Effector memory CD8-positive, alpha-beta T cell (primary cell): ENCODE measurements around the gene ARHGEF5.
A peak's percentile ranks its signal among the peaks of the same experiment; 100 is the strongest.
"Not testable (repeated sequence)": the region's sequence is repeated elsewhere in the genome, so short reads cannot be mapped to it uniquely, and the experiment has no call there.

Experiments
- ATAC-seq: fragments of 150-1000 bp; cut with Tn5 transposase; replicated peaks from 2 replicates; pipeline ENCODE4 v1.10.0; 2021; ENCODE audit warnings: mild to moderate bottlenecking, moderate library complexity
- DNase-seq, 3 experiments: peaks; one replicate each; pipeline ENCODE4 v3.0.0; 2021
- H3K27ac Mint-ChIP-seq, 2 donors: one replicate each; pipeline ENCODE4 v1.8.0; 2022; ENCODE audit warnings: mild to moderate bottlenecking in 2 of 2, mixed read lengths in 2 of 2, moderate library complexity in 2 of 2
- H3K27me3 Mint-ChIP-seq, 2 donors: one replicate each; pipeline ENCODE4 v1.8.0; 2022; ENCODE audit warnings: mixed read lengths in 2 of 2
- H3K36me3 Mint-ChIP-seq: one replicate; pipeline ENCODE4 v1.8.0; 2022; ENCODE audit warnings: mild to moderate bottlenecking, moderate library complexity, mixed read lengths; ENCODE audit not compliant: insufficient read depth
- H3K4me1 Mint-ChIP-seq, 2 donors: one replicate each; pipeline ENCODE4 v1.8.0; 2022; ENCODE audit warnings: low read depth in 2 of 2, mixed read lengths in 2 of 2
- H3K4me3 Mint-ChIP-seq, 2 donors: one replicate each; pipeline ENCODE4 v1.8.0; 2022; ENCODE audit warnings: mild to moderate bottlenecking in 2 of 2, mixed read lengths in 2 of 2, moderate library complexity in 2 of 2
- H3K9me3 Mint-ChIP-seq, 2 donors: one replicate each; pipeline ENCODE4 v1.8.0; 2022; ENCODE audit warnings: mixed read lengths in 2 of 2

The ARHGEF5 gene

DNA sequence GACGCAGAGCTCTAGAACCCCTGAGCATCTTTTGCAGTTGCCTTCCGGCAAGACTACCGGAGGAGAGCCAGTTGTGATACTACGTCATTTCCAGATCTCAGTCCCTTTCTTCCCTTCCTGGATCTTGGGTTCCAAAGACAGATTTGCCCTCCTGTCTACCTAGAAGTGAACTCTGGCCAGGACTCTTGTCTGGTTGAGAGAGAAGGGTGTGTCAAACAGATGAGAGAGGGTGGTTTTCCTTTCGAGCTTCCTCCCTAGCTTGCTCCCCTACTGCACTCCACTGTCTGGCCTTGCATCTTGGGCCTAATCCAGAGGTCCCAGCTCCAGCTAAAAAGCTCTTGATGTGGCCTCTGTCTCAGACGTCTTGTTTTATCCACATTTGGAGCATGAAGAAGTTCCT is 983 bp downstream of the ARHGEF5 start:
- H3K36me3 Mint-ChIP-seq, H3K4me3 Mint-ChIP-seq, ATAC-seq, H3K9me3 Mint-ChIP-seq, DNase-seq, H3K27me3 Mint-ChIP-seq, H3K27ac Mint-ChIP-seq: not testable (repeated sequence)
- H3K4me1 Mint-ChIP-seq: peaks cover 2 to 11% of the 10 kb centered on the region in 2 donors

GRCh38 chr7:144356860-144357259 is 1.7 kb downstream of the ARHGEF5 start:
- H3K4me3 Mint-ChIP-seq: not testable (repeated sequence)
- peak; percentile 40 for ATAC-seq

DNA sequence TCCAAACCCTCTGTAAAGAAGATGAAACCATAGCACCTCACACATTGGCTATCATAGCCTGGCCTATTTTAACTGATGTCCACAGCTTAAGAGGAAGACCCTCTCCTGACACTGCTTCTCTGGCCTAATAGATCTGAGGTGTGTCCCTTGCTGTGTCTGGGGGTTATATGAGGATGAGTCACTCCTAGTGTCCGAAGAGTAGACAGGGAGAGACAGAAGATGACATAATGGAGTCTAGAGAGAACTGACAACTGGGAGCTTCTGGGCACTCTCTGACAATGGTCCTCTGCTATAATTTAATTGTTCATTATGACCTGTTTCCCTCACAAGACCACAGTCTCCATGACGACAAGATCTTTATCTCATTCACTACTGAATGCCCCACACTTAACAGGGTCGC is 6.9 kb downstream of the ARHGEF5 start:
- ATAC-seq: peak; percentile 27
- H3K36me3 Mint-ChIP-seq, H3K27me3 Mint-ChIP-seq, H3K9me3 Mint-ChIP-seq, DNase-seq, H3K27ac Mint-ChIP-seq, H3K4me3 Mint-ChIP-seq, H3K4me1 Mint-ChIP-seq: not testable (repeated sequence)

More at GRCh38 chr7:144356860-144357259, 1.7 kb downstream of the ARHGEF5 start:
- not testable (repeated sequence) for H3K27me3 Mint-ChIP-seq, H3K36me3 Mint-ChIP-seq, H3K27ac Mint-ChIP-seq, H3K9me3 Mint-ChIP-seq, DNase-seq
- H3K4me1 Mint-ChIP-seq: peaks cover 2 to 11% of the 10 kb centered on the region in 2 donors

- ATAC-seq, DNase-seq, H3K4me1 Mint-ChIP-seq, H3K27me3 Mint-ChIP-seq, H3K36me3 Mint-ChIP-seq, H3K9me3 Mint-ChIP-seq, H3K4me3 Mint-ChIP-seq, H3K27ac Mint-ChIP-seq: not testable (repeated sequence)
These were observed 10.3 kb downstream of the ARHGEF5 start for GRCh38 chr7:144365523-144365922.

DNA sequence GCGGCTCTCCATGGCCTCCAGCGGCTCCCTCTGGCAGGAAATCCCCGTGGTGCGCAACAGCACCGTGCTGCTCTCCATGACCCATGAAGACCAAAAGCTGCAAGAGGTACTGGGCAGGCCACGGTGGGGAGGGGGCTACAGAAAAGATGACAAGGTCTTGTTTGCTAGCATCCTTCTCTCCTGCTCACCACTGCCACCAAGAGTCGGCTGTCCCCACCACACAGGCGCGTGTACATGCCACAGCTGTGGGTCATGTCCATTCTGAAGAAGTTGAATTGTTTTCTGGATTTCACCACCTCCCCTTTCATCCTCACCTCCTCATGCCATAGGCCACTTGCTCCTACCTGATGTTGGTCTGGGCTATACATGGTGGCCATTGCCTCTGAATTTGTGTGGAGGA is 12.0 kb downstream of the ARHGEF5 start:
- not testable (repeated sequence) for H3K4me3 Mint-ChIP-seq, H3K36me3 Mint-ChIP-seq, H3K4me1 Mint-ChIP-seq, ATAC-seq, H3K27ac Mint-ChIP-seq, H3K9me3 Mint-ChIP-seq, H3K27me3 Mint-ChIP-seq, DNase-seq

DNA sequence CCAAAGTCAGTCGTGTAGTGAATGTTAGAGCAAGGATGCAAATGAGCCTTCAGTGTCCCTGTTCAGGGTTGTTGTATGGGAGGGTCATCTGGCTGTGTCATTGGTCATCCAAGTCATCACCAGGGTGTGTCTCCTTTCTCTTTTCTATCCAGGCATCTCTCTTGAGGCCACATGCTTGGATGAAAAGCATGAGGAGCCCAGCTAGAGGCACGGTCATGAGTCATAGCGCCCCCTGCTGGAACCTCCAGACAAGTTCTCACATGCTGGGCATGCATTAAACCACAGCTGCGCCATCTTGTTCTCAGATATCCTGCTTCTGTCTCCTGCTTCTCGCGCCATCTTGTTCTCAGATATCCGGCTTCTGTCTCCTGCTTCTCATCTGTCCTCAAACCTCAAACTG is 14.0 kb downstream of the ARHGEF5 start:
- not testable (repeated sequence) for ATAC-seq, H3K4me3 Mint-ChIP-seq, H3K4me1 Mint-ChIP-seq, DNase-seq, H3K27ac Mint-ChIP-seq, H3K27me3 Mint-ChIP-seq, H3K9me3 Mint-ChIP-seq, H3K36me3 Mint-ChIP-seq

DNA sequence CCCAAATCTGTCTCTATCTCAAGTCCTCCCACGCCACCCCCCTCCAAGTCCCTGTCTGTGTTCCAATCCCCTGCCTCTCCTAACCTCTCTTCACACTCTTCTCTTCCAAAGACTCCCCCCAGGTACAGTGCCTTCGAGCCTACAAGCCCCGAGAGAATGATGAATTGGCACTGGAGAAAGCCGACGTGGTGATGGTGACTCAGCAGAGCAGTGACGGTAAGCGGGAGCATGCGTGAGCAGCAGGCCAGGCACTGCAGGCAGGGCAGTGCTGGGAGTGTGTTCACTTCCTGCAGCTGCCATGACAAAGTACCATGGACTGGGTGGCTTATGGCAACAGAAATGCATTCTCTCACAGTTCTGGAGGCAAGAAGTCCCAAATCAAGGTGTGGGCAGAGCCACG is 23.4 kb downstream of the ARHGEF5 start:
- ATAC-seq (no peak), DNase-seq (no peak)
- no peaks in the 10 kb centered on the region for H3K36me3 Mint-ChIP-seq
- no peak overlapping the region for H3K27ac Mint-ChIP-seq
- no peaks in the 10 kb centered on the region for H3K27me3 Mint-ChIP-seq
- no peak overlapping the region for H3K4me3 Mint-ChIP-seq
- no peaks in the 10 kb centered on the region for H3K9me3 Mint-ChIP-seq
- no peaks in the 10 kb centered on the region for H3K4me1 Mint-ChIP-seq

DNA sequence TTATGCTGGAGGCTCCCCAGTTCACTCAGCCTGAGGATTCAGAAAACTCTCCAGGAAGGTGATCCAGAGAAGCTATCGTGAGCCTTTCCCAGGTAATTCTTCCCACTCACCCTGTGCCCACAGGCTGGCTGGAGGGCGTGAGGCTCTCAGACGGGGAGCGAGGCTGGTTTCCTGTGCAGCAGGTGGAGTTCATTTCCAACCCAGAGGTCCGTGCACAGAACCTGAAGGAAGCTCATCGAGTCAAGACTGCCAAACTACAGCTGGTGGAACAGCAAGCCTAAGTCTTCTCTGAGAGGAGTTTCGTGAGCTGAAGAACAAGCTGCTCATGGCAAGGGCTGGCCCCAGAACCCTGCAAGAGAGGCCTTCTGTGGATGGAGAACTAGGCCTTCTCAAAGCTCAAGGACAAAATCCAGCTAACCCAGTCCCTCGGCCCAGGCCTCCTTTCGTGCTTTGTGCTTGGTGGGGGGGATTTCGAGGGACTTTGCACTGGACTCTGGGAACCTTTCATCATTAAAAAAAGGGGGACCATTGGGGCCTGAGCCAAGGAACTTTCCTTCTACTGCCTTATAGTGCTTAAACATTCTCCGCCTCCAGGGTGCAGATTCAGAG is 24.7 kb downstream of the ARHGEF5 start:
- ATAC-seq (no peak), DNase-seq (no peak)
- Mint-ChIP-seq H3K9me3 (no peaks in the 10 kb centered on the region), H3K27me3 (peaks cover 0 to 9% of the 10 kb centered on the region in 2 donors), H3K27ac (no peak overlapping the region), H3K36me3 (no peaks in the 10 kb centered on the region), H3K4me1 (no peaks in the 10 kb centered on the region), H3K4me3 (no peak overlapping the region)

DNA sequence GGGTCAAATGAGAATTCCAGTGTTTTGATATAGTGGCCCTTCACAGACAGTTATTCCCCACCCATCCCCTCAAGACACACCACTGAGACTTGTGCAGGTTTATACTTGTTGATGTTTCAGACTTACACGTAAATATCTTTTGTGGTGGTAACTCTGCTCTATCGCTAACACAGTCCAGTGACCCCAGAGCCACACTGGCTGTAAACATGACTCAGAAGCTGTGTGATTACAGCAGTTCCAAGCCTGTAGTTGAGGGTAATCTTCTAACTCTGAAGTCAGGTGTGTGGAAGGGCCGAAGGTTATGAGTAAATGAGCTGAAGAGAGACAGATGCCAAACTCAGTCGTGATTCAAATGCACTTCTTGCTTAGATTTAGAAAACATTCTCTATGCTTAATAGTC is 28.9 kb downstream of the ARHGEF5 start:
- H3K27me3 Mint-ChIP-seq: peaks cover 0 to 14% of the 10 kb centered on the region in 2 donors
- no peak for ATAC-seq
- H3K36me3 Mint-ChIP-seq: no peaks in the 10 kb centered on the region
- no peak overlapping the region for H3K27ac Mint-ChIP-seq
- H3K4me3 Mint-ChIP-seq: no peak overlapping the region
- DNase-seq: no peak
- no peaks in the 10 kb centered on the region for H3K9me3 Mint-ChIP-seq
- H3K4me1 Mint-ChIP-seq: no peaks in the 10 kb centered on the region

GRCh38 chr7:144384555-144385245 is 29.5 kb downstream of the ARHGEF5 start:
- ATAC-seq: no peak

DNA sequence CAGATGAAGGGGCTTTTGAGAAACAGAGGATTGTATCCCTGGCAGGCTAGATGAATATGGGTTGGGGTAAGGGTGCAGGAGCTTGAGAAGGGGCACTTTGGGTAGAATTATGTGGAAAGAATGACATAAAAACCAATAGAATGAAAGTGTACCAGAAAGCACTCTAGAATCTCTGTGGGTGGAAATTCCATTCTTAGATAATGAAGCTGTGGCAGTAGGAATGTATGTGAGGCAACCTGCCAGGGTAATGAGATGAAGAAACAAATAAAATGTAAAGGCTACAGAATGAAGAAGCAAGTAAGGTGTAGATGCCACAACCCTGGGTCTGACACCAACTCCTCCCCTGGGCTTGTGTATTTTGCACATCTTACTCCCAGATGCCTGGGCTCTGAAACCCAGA is 31.5 kb downstream of the ARHGEF5 start:
- Mint-ChIP-seq H3K9me3 (no peaks in the 10 kb centered on the region), H3K36me3 (no peaks in the 10 kb centered on the region), H3K27me3 (peaks cover 0 to 14% of the 10 kb centered on the region in 2 donors), H3K4me3 (no peak overlapping the region), H3K27ac (no peak overlapping the region), H3K4me1 (peaks cover 0 to under 1% of the 10 kb centered on the region in 2 donors)
- DNase-seq (no peak), ATAC-seq (no peak)

More at GRCh38 chr7:144384555-144385245, 29.5 kb downstream of the ARHGEF5 start:
- Mint-ChIP-seq H3K27ac (peak overlapping the region in 1 of 2 donors; percentile 62), H3K4me1 (no peaks in the 10 kb centered on the region), H3K27me3 (peaks cover 0 to 14% of the 10 kb centered on the region in 2 donors), H3K9me3 (no peaks in the 10 kb centered on the region), H3K4me3 (no peak overlapping the region), H3K36me3 (no peaks in the 10 kb centered on the region)
- DNase-seq: no peak

DNA sequence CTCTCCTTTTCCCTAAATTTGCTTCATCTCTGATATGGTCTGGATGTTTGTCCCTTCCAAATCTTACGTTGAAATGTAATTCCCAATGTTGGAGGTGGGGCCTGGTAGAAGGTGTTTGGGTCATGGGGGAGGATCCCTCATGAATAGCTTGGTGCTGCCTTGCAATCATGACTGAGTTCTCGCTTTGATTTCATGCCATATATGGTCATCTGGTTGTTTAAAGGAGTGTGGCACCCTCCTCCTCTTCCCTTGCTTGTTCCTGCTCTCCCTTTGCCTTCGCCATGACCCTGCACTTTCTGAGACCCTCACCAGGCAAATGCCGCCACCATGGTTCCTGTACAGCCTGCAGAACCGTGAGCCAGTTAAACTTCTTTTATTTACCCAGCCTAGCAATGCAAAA is 33.7 kb downstream of the ARHGEF5 start:
- Mint-ChIP-seq H3K4me3 (no peak overlapping the region), H3K4me1 (peaks cover 1 to 4% of the 10 kb centered on the region in 2 donors), H3K27ac (no peak overlapping the region), H3K36me3 (no peaks in the 10 kb centered on the region), H3K27me3 (peaks cover 0 to 14% of the 10 kb centered on the region in 2 donors), H3K9me3 (no peaks in the 10 kb centered on the region)
- no peak for DNase-seq
- no peak for ATAC-seq

DNA sequence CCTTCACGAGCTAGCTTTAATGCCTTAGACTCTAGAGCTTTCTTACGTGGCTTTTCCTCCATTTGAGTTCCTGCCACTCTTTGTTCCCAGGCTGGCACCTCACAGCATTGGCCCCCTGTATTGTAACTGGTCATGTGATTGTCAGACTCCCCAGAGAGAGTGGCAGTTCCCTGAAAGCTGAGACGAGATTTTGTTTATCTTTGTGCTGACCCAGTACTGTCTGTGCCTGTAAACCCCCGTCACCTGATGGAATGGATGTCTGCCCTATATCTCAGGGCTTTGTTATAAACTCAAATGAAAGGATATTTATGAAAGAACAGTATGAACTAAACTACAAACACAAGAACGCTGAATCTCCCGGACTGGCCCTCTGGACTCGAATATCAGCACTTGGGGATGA is 35.3 kb downstream of the ARHGEF5 start:
- DNase-seq: no peak
- ATAC-seq: no peak
- Mint-ChIP-seq H3K4me1 (peaks cover 1 to 4% of the 10 kb centered on the region in 2 donors), H3K36me3 (no peaks in the 10 kb centered on the region), H3K27me3 (peaks cover 0 to 3% of the 10 kb centered on the region in 2 donors), H3K4me3 (no peak overlapping the region), H3K9me3 (no peaks in the 10 kb centered on the region), H3K27ac (no peak overlapping the region)

DNA sequence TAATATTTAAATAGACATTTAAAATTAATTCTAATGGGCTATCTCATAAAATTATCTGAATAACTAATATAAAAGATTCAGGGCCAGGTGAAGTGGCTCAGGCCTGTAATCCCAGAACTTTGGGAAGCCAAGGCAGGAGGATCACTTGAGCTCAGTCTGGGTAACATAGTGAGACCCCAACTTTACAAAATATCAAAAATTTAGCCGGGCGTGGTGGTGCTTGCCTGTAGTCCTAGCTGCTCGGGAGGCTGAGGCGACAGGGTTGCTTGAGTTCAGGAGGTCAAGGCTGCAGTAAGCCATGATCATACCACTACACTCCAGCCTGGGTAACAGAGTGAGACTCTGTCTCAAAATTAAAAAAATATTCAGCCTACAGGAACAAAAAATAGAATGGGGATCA is 35.8 kb downstream of the ARHGEF5 start:
- H3K36me3 Mint-ChIP-seq: no peaks in the 10 kb centered on the region
- H3K27me3 Mint-ChIP-seq: peaks cover 0 to 8% of the 10 kb centered on the region in 2 donors
- no peak overlapping the region for H3K4me3 Mint-ChIP-seq
- no peak for ATAC-seq
- H3K4me1 Mint-ChIP-seq: peaks cover 1 to 4% of the 10 kb centered on the region in 2 donors
- DNase-seq: no peak
- no peaks in the 10 kb centered on the region for H3K9me3 Mint-ChIP-seq
- H3K27ac Mint-ChIP-seq: no peak overlapping the region
